Measurements from ENCODE around the gene RHOJ.

The RHOJ gene

DNA sequence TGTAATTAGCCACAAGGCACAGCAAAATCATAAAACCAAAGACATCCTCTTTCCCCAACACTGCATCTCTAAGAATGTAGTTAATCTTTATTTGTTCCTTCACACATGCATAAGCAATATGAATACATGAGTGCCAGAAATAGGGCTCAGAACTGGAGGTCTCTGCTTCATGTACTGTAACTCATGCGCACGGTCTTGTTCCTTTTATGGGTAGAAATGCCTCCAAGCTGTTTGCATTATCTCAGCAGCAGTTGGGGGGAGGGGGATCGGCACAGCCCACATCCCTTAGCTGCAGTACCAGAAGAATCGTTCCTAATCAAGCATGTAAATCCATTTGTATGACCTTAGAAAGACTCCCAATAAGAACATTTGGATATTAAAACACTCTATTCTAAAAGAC lies 20.0 kb downstream of the RHOJ start:
- TF ChIP-seq, protein P1, sequence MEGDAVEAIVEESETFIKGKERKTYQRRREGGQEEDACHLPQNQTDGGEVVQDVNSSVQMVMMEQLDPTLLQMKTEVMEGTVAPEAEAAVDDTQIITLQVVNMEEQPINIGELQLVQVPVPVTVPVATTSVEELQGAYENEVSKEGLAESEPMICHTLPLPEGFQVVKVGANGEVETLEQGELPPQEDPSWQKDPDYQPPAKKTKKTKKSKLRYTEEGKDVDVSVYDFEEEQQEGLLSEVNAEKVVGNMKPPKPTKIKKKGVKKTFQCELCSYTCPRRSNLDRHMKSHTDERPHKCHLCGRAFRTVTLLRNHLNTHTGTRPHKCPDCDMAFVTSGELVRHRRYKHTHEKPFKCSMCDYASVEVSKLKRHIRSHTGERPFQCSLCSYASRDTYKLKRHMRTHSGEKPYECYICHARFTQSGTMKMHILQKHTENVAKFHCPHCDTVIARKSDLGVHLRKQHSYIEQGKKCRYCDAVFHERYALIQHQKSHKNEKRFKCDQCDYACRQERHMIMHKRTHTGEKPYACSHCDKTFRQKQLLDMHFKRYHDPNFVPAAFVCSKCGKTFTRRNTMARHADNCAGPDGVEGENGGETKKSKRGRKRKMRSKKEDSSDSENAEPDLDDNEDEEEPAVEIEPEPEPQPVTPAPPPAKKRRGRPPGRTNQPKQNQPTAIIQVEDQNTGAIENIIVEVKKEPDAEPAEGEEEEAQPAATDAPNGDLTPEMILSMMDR (conservative IDR thresholded peaks at IDR 0.05), result no peak
- H3K27ac ChIP-seq, result no peak overlapping the region

DNA sequence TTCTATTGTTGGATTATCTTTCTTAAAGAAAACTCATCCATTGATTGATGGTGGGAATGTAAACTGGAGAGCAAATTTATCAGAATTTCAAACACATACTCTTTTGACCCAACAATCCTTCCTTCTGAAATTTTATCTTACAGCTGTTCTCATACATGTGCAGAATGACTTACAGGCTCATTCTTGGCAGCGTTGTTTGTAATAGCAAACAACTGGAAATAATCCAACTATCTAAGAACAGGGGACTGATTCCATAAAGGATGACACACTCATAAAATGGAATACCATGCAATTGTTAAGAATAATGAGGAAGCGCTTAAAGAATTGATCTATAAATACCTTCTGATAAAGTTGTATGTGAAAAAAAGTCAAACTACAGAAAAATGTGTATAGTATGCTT lies 24.0 kb downstream of the RHOJ start:
- H3K27ac ChIP-seq, result no peak overlapping the region
- TF ChIP-seq, protein P1 (conservative IDR thresholded peaks at IDR 0.05), result no peak

GRCh38 chr14:63229330-63230059 lies 25.3 kb downstream of the RHOJ start:
- no peak overlapping the region for H3K27ac ChIP-seq
- TF ChIP-seq, protein P1 (conservative IDR thresholded peaks at IDR 0.05), result no peak

GRCh38 chr14:63231766-63232165 lies 27.5 kb downstream of the RHOJ start:
- TF ChIP-seq, protein P1 (conservative IDR thresholded peaks at IDR 0.05), result no peak
- H3K27ac ChIP-seq, result no peak overlapping the region

- H3K27ac ChIP-seq, result no peak overlapping the region
- TF ChIP-seq, protein P1 (conservative IDR thresholded peaks at IDR 0.05), result no peak
Observed at GRCh38 chr14:63237791-63238190, 33.5 kb downstream of the RHOJ start.

DNA sequence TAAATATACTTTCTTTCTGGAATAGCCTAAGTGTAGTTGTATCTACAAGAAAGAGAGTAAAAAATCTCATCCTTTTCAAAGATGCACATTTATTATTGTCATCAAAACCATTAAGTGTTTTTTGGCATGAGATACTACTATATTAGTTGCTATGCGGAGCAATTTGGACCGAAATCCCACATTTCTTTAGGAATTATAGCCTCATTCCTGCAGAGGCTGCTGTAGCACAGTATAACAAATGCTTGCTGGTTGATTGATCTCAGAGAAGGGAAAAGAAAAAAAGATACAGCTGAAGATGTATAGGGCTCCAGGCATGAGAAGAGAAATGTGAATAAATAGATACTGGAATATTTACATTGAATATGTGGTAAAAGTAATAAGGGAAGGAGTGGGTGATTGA lies 36.0 kb downstream of the RHOJ start:
- TF ChIP-seq, protein P1 (conservative IDR thresholded peaks at IDR 0.05), result no peak
- H3K27ac ChIP-seq, result no peak overlapping the region

GRCh38 chr14:63241096-63241495 lies 36.9 kb downstream of the RHOJ start:
- TF ChIP-seq, protein P1 (conservative IDR thresholded peaks at IDR 0.05), result no peak
- no peak overlapping the region for H3K27ac ChIP-seq
